Panc1 (cell line): ENCODE measurements around the gene TMEM247. TPM values are rescaled to one million over a fixed set of nuclear protein-coding genes. Genes with fewer than 3 reads are reported as not detected.
"Not testable (repeated sequence)": the region's sequence is repeated elsewhere in the genome, so short reads cannot be mapped to it uniquely, and the experiment has no call there.

Source experiments
- ATAC-seq: fragments of 200-7000 bp; cut with Tn5 transposase; 2 replicates; pipeline ENCODE4 v1.9.1; 2020; ENCODE audit warnings: mild to moderate bottlenecking, moderate library complexity
- BruUV-seq: library from RNA; stranded (reverse); fragments of 400-500 nt; replicated peaks from 2 replicates; lab custom pipeline; 2021; lab: Mats Ljungman, UMichigan
- CTCF ChIA-PET: fragments of 300-600 bp; sonication (Branson Sonifier 250); formaldehyde crosslinking; loops from one replicate; lab custom pipeline; 2022; ENCODE audit warnings: antibody characterized with exemption; lab: Charles Lee
- POLR2A ChIA-PET: fragments of 300-600 bp; sonication (Branson Sonifier 250); formaldehyde crosslinking; loops from one replicate; lab custom pipeline; 2022; ENCODE audit warnings: antibody characterized with exemption; lab: Charles Lee
- DNase-seq: peaks from one replicate; pipeline ENCODE4 v3.0.0-alpha.2; 2010; ENCODE audit warnings: low read depth, low spot score
- H3K27ac ChIP-seq: 2 replicates; pipeline ENCODE4 v1.5.1; 2011; ENCODE audit warnings: mild to moderate bottlenecking, low read length, inconsistent platforms
- H3K27me3 ChIP-seq: fragments of 200-500 bp; sonication (Bioruptor generic); 2 replicates; pipeline ENCODE4 v1.6.0; 2014; ENCODE audit warnings: low read length, inconsistent platforms; ENCODE audit not compliant: control insufficient read depth, insufficient read depth
- H3K36me3 ChIP-seq: fragments of 200-500 bp; sonication (Bioruptor generic); 2 replicates; pipeline ENCODE4 v1.5.1; 2014; ENCODE audit warnings: inconsistent platforms, mild to moderate bottlenecking, low read length, moderate library complexity; ENCODE audit not compliant: control insufficient read depth, insufficient read depth
- H3K4me1 ChIP-seq: 2 replicates; pipeline ENCODE4 v1.5.1; 2011; ENCODE audit warnings: inconsistent platforms, mild to moderate bottlenecking, low read length, moderate library complexity; ENCODE audit not compliant: control insufficient read depth, insufficient read depth
- H3K4me3 ChIP-seq, 2 experiments: 2 replicates each; pipeline ENCODE4 v1.5.1; 2011 to 2012; ENCODE audit warnings: low read depth in 2 of 2, low read length in 2 of 2, mild to moderate bottlenecking in 2 of 2, inconsistent platforms in 1 of 2, moderate library complexity in 1 of 2
- H3K9me3 ChIP-seq: fragments of 200-500 bp; sonication (Bioruptor generic); 2 replicates; pipeline ENCODE4 v1.5.1; 2014; ENCODE audit warnings: low read depth, mild to moderate bottlenecking, inconsistent platforms, low read length, moderate library complexity; ENCODE audit not compliant: control insufficient read depth, insufficient read depth
- POLR2AphosphoS5 ChIP-seq: IDR thresholded peaks from 2 replicates; pipeline ENCODE4 v1.6.1; 2012; ENCODE audit warnings: mild to moderate bottlenecking, low read depth, low read length, moderate library complexity
- SIN3A ChIP-seq: IDR thresholded peaks from 2 replicates; pipeline ENCODE4 v1.6.1; 2012; ENCODE audit warnings: low read depth, mild to moderate bottlenecking, low read length, moderate library complexity, borderline replicate concordance; ENCODE audit not compliant: insufficient read depth
- TCF7L2 ChIP-seq: IDR thresholded peaks from 2 replicates; pipeline ENCODE4 v1.6.1; 2011; ENCODE audit warnings: mild to moderate bottlenecking, low read depth, low read length, inconsistent platforms
- in situ Hi-C: cut with HindIII; loops from 2 replicates; pipeline ENCODE4 v1.10.0; 2016; ENCODE audit warnings: low sequenced_read_pairs, low pct_unique_long_range_greater_than_20kb
- intact Hi-C: fragments of 100-400 bp; cut with micrococcal nuclease; formaldehyde crosslinking; loops from one replicate; pipeline ENCODE4 v1.10.0; 2022; ENCODE audit not compliant: unreplicated experiment
- total RNA-seq: library from RNA; stranded (reverse); gene quantifications from one replicate; pipeline ENCODE4 v1.2.1, GENCODE V29; 2021; ENCODE audit not compliant: unreplicated experiment
- TF ChIP-seq, protein P1 (sequence below), 2 experiments: IDR thresholded peaks; 2 replicates each; pipeline ENCODE4 v1.6.1; 2011 to 2012; ENCODE audit warnings: low read depth in 2 of 2, control low read depth in 1 of 2, low read length in 1 of 2, mild to moderate bottlenecking in 1 of 2, moderate library complexity in 1 of 2; ENCODE audit not compliant: insufficient read depth in 1 of 2
- TF ChIP-seq, protein P2 (sequence below): fragments of 450-650 bp; IDR thresholded peaks from 2 replicates; pipeline ENCODE4 v1.5.1; 2017; ENCODE audit warnings: mild to moderate bottlenecking

The TMEM247 gene
- total RNA-seq, 1 experiment from 2014 or later = not detected

DNA sequence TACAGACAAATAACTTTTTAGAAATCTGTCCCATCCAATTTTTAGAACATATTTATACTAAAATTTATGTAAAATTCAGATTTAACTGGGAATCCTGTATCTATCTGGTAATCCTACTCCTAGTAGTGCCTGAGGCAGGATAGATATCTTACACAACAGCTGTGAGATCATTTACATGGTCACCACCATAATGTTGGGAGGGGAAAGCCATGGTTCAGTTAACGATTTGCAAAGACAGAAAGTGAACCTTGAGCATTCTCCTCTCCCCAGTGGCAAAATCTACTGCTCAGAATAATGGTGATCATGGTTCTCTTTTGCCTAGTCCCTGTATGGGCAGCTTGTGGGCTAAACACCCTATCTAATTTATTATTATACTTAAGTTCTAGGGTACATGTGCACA, 7.7 kb upstream of the TMEM247 start:
- no peaks in the 10 kb centered on the region for H3K36me3 ChIP-seq
- ATAC-seq (no peak), DNase-seq (no peak)
- ChIA-PET POLR2A (no interaction called here), CTCF (no interaction called here)
- in situ Hi-C loops = no loop called here
- H3K27me3 ChIP-seq = no peaks in the 10 kb centered on the region
- TF ChIP-seq POLR2AphosphoS5 = no peak
- TF ChIP-seq, protein P1, sequence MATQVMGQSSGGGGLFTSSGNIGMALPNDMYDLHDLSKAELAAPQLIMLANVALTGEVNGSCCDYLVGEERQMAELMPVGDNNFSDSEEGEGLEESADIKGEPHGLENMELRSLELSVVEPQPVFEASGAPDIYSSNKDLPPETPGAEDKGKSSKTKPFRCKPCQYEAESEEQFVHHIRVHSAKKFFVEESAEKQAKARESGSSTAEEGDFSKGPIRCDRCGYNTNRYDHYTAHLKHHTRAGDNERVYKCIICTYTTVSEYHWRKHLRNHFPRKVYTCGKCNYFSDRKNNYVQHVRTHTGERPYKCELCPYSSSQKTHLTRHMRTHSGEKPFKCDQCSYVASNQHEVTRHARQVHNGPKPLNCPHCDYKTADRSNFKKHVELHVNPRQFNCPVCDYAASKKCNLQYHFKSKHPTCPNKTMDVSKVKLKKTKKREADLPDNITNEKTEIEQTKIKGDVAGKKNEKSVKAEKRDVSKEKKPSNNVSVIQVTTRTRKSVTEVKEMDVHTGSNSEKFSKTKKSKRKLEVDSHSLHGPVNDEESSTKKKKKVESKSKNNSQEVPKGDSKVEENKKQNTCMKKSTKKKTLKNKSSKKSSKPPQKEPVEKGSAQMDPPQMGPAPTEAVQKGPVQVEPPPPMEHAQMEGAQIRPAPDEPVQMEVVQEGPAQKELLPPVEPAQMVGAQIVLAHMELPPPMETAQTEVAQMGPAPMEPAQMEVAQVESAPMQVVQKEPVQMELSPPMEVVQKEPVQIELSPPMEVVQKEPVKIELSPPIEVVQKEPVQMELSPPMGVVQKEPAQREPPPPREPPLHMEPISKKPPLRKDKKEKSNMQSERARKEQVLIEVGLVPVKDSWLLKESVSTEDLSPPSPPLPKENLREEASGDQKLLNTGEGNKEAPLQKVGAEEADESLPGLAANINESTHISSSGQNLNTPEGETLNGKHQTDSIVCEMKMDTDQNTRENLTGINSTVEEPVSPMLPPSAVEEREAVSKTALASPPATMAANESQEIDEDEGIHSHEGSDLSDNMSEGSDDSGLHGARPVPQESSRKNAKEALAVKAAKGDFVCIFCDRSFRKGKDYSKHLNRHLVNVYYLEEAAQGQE (IDR thresholded peaks at IDR 0.05; ENCODE audit: insufficient read depth in 1 of 2, low read depth in 2 of 2, low read length in 1 of 2) = no peak
- TF ChIP-seq, protein P2, sequence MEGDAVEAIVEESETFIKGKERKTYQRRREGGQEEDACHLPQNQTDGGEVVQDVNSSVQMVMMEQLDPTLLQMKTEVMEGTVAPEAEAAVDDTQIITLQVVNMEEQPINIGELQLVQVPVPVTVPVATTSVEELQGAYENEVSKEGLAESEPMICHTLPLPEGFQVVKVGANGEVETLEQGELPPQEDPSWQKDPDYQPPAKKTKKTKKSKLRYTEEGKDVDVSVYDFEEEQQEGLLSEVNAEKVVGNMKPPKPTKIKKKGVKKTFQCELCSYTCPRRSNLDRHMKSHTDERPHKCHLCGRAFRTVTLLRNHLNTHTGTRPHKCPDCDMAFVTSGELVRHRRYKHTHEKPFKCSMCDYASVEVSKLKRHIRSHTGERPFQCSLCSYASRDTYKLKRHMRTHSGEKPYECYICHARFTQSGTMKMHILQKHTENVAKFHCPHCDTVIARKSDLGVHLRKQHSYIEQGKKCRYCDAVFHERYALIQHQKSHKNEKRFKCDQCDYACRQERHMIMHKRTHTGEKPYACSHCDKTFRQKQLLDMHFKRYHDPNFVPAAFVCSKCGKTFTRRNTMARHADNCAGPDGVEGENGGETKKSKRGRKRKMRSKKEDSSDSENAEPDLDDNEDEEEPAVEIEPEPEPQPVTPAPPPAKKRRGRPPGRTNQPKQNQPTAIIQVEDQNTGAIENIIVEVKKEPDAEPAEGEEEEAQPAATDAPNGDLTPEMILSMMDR = no peak
- no peak for TF ChIP-seq TCF7L2
- no peak for TF ChIP-seq SIN3A
- H3K4me3 ChIP-seq = no peak overlapping the region
- H3K9me3 ChIP-seq = no peaks in the 10 kb centered on the region
- H3K27ac ChIP-seq = no peak overlapping the region
- intact Hi-C loops = no loop called here
- BruUV-seq = no TSS peak
- no peaks in the 10 kb centered on the region for H3K4me1 ChIP-seq

DNA sequence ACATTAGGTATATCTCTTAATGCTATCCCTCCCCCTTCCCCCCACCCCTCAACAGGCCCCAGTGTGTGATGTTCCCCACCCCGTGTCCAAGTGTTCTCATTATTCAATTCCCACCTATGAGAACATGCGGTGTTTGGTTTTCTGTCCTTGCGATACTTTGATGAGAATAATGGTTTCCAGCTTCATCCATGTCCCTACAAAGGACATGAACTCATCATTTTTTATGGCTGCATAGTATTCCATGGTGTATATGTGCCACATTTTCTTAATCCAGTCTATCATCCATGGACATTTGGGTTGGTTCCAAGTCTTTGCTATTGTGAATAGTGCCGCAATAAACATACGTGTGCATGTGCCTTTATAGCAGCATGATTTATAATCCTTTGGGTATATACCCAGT, 7.2 kb upstream of the TMEM247 start:
- H3K4me3 ChIP-seq, in situ Hi-C loops, H3K27me3 ChIP-seq, H3K27ac ChIP-seq, H3K36me3 ChIP-seq, H3K4me1 ChIP-seq, BruUV-seq, H3K9me3 ChIP-seq, intact Hi-C loops, ATAC-seq, DNase-seq, POLR2A ChIA-PET, CTCF ChIA-PET: not testable (repeated sequence)

DNA sequence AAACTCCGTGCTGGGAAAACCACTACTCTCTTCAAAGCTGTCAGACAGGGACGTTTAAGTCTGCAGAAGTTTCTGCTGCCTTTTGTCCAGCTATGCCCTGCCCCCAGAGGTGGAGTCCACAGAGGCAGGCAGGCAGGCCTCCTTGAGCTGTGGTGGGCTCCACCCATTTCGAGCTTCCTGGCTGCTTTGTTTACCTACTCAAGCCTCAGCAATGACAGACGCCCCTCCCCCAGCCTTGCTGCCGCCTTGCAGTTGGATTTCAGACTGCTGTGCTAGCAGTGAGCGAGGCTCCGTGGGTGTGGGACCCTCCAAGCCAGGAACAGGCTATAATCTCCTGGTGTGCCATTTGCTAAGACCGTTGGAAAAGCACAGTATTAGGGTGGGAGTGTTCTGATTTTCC, 1.9 kb upstream of the TMEM247 start:
- intact Hi-C loops, CTCF ChIA-PET, H3K9me3 ChIP-seq, H3K4me1 ChIP-seq, POLR2A ChIA-PET, H3K27me3 ChIP-seq, DNase-seq, H3K27ac ChIP-seq, H3K36me3 ChIP-seq, H3K4me3 ChIP-seq, BruUV-seq, in situ Hi-C loops, ATAC-seq: not testable (repeated sequence)
